Caco-2 (cell line): Measurements from ENCODE around the gene GADL1. TPM values are rescaled to one million over a fixed set of nuclear protein-coding genes. Genes with fewer than 3 reads are reported as not detected.

Experiments
- Bru-seq: library from RNA; stranded (reverse); fragments of 400-500 nt; gene quantifications from one replicate; lab custom pipeline; 2021; lab: Mats Ljungman, UMichigan
- BruChase-seq, 2 experiments: library from RNA; stranded (reverse); fragments of 400-500 nt; gene quantifications; one replicate each; lab custom pipeline; 2021; lab: Mats Ljungman, UMichigan
- BruUV-seq: library from RNA; stranded (reverse); fragments of 400-500 nt; replicated peaks from 2 replicates; lab custom pipeline; 2021; lab: Mats Ljungman, UMichigan
- CTCF ChIA-PET: fragments of 300-600 bp; sonication (Branson Sonifier 250); formaldehyde crosslinking; loops from one replicate; lab custom pipeline; 2022; ENCODE audit warnings: antibody characterized with exemption; lab: Charles Lee
- POLR2A ChIA-PET: fragments of 300-600 bp; sonication (Branson Sonifier 250); formaldehyde crosslinking; loops from one replicate; lab custom pipeline; 2022; ENCODE audit warnings: antibody characterized with exemption; lab: Charles Lee
- DNase-seq, 2 experiments: peaks; one replicate each; pipeline versions ENCODE4 v3.0.0 to v3.0.0-alpha.2; 2020 to 2022
- H3K27me3 ChIP-seq: replicated peaks from 2 replicates; pipeline ENCODE4 v1.6.0; 2011; ENCODE audit warnings: low read length; ENCODE audit not compliant: control insufficient read depth, insufficient read depth
- H3K36me3 ChIP-seq: 2 replicates; pipeline ENCODE4 v1.5.1; 2011; ENCODE audit warnings: low read length; ENCODE audit not compliant: control insufficient read depth, insufficient read depth
- H3K4me1 ChIP-seq: fragments of 250-450 bp; sonication (Bioruptor Pico); 2 replicates; pipeline ENCODE4 v1.5.1; 2020; ENCODE audit warnings: mild to moderate bottlenecking
- H3K4me3 ChIP-seq: 2 replicates; pipeline ENCODE4 v1.5.1; 2011; ENCODE audit warnings: low read depth, mild to moderate bottlenecking, control low read depth, low read length
- H3K9me3 ChIP-seq: fragments of 250-450 bp; sonication (Bioruptor Pico); 2 replicates; pipeline ENCODE4 v1.5.1; 2020; ENCODE audit warnings: mild to moderate bottlenecking, moderate library complexity
- H3K27ac Mint-ChIP-seq: one replicate; pipeline ENCODE4 v1.8.0; 2022; ENCODE audit warnings: mixed read lengths; ENCODE audit not compliant: unreplicated experiment
- H3K27me3 Mint-ChIP-seq: one replicate; pipeline ENCODE4 v1.8.0; 2022; ENCODE audit warnings: mixed read lengths; ENCODE audit not compliant: insufficient read depth, unreplicated experiment
- H3K36me3 Mint-ChIP-seq: one replicate; pipeline ENCODE4 v1.8.0; 2022; ENCODE audit warnings: mild to moderate bottlenecking, mixed read lengths; ENCODE audit not compliant: insufficient read depth, unreplicated experiment
- H3K4me1 Mint-ChIP-seq: one replicate; pipeline ENCODE4 v1.8.0; 2022; ENCODE audit warnings: low read depth, mixed read lengths; ENCODE audit not compliant: unreplicated experiment
- H3K4me3 Mint-ChIP-seq: one replicate; pipeline ENCODE4 v1.8.0; 2022; ENCODE audit warnings: mild to moderate bottlenecking, moderate library complexity, mixed read lengths; ENCODE audit not compliant: unreplicated experiment
- H3K9me3 Mint-ChIP-seq: one replicate; pipeline ENCODE4 v1.8.0; 2022; ENCODE audit warnings: mixed read lengths; ENCODE audit not compliant: unreplicated experiment
- CTCF ChIP-seq, 2 experiments: fragments of 200-600 bp in 1 of 2; IDR thresholded peaks; 1 replicate in 1 of 2; 2 replicates in 1 of 2; pipeline versions ENCODE4 v1.5.1 to v1.8.0; 2011 to 2022; ENCODE audit warnings: antibody characterized with exemption in 1 of 2, control low read depth in 1 of 2, inconsistent platforms in 1 of 2, low read depth in 1 of 2, low read length in 1 of 2, mild to moderate bottlenecking in 1 of 2, moderate library complexity in 1 of 2; ENCODE audit not compliant: insufficient read depth in 1 of 2, severe bottlenecking in 1 of 2, unreplicated experiment in 1 of 2
- intact Hi-C: fragments of 100-400 bp; cut with micrococcal nuclease; formaldehyde crosslinking; loops from one replicate; pipeline ENCODE4 v1.10.0; 2022; ENCODE audit not compliant: unreplicated experiment
- long read RNA-seq: library from polyadenylated mRNA; stranded (forward); transcript quantifications from one replicate; pipeline ENCODE4 v2.0.0, GENCODE V29; 2022
- total RNA-seq: library from RNA; stranded (reverse); gene quantifications from 2 replicates; pipeline ENCODE4 v1.2.3, GENCODE V29; 2022

The GADL1 gene
- total RNA-seq: 4.7 and 6.2 TPM in 2 replicates
- percentile 52 among the genes with signal in this experiment for Bru-seq, nascent RNA
- percentile 57 among the genes with signal in this experiment for BruChase-seq, experiment 1, labeled RNA remaining after a 2-hour chase
- BruChase-seq, experiment 2, labeled RNA remaining after a 6-hour chase: percentile 48 among the genes with signal in this experiment
- long read RNA-seq, partial matches to known transcripts: 1 of 9 reads
- long read RNA-seq, other reads (novel, unspliced or antisense): 6 of 9 reads

- no peaks in the 10 kb centered on the region for H3K27me3 ChIP-seq
- ChIA-PET POLR2A (no interaction called here), CTCF (no interaction called here)
- Mint-ChIP-seq H3K4me3 (peak within 1 kb of the TSS; percentile 73), H3K36me3 (no peaks in the 10 kb centered on the region), H3K27ac (peak within 1 kb of the TSS; percentile 63), H3K27me3 (peaks cover 9% of the 10 kb centered on the region), H3K9me3 (no peaks in the 10 kb centered on the region), H3K4me1 (no peaks in the 10 kb centered on the region)
- H3K36me3 ChIP-seq: no peaks in the 10 kb centered on the region
- H3K4me1 ChIP-seq: no peaks in the 10 kb centered on the region; the same call in none of the 2 replicates
- peak; percentile 49 to 53 for DNase-seq
- no peaks in the 10 kb centered on the region for H3K9me3 ChIP-seq
- peak in 1 of 2 experiments; percentile 21 for TF ChIP-seq CTCF (IDR thresholded peaks at IDR 0.05; ENCODE audit: insufficient read depth in 1 of 2, low read depth in 1 of 2, low read length in 1 of 2, severe bottlenecking in 1 of 2, unreplicated experiment in 1 of 2)
- peak within 1 kb of the TSS; percentile 50 for H3K4me3 ChIP-seq
- intact Hi-C loops: no loop called here
- BruUV-seq: no TSS peak
Measured at GRCh38 chr3:30894521-30895251, at the start of gene GADL1. Gene GADL1, minus strand, starts transcription at chr3:30894661. Its CDS starts 47 bp downstream, at chr3:30894614.

- POLR2A ChIA-PET: no interaction called here
- no peak for DNase-seq
- Histone ChIP-seq H3K4me3 (no peak overlapping the region), H3K36me3 (no peaks in the 10 kb centered on the region), H3K9me3 (0 out of 2 replicates have a peak, but pooled peaks cover 4% of the 10 kb centered on the region), H3K27me3 (no peaks in the 10 kb centered on the region), H3K4me1 (no peaks in the 10 kb centered on the region)
- Mint-ChIP-seq H3K27ac (no peak overlapping the region), H3K4me3 (no peak overlapping the region), H3K36me3 (no peaks in the 10 kb centered on the region), H3K9me3 (peaks cover 10% of the 10 kb centered on the region), H3K27me3 (no peaks in the 10 kb centered on the region), H3K4me1 (no peaks in the 10 kb centered on the region)
- CTCF ChIA-PET: no interaction called here
- TF ChIP-seq CTCF (IDR thresholded peaks at IDR 0.05; ENCODE audit: insufficient read depth in 1 of 2, low read depth in 1 of 2, low read length in 1 of 2, severe bottlenecking in 1 of 2, unreplicated experiment in 1 of 2): no peak
- no TSS peak for BruUV-seq
- intact Hi-C loops: no loop called here
Measured at GRCh38 chr3:30944124-30944523, 49.7 kb upstream of the GADL1 start.

- CTCF ChIA-PET: no interaction called here
Measured at GRCh38 chr3:30943206-30943605, 48.7 kb upstream of the GADL1 start.

More at GRCh38 chr3:30943206-30943605, 48.7 kb upstream of the GADL1 start:
- no peak overlapping the region for H3K4me3 Mint-ChIP-seq
- no TSS peak for BruUV-seq
- no peaks in the 10 kb centered on the region for H3K4me1 ChIP-seq
- POLR2A ChIA-PET: no interaction called here
- no peak overlapping the region for H3K27ac Mint-ChIP-seq
- H3K36me3 ChIP-seq: no peaks in the 10 kb centered on the region
- no peak overlapping the region for H3K4me3 ChIP-seq
- no peaks in the 10 kb centered on the region for H3K27me3 ChIP-seq
- H3K27me3 Mint-ChIP-seq: no peaks in the 10 kb centered on the region
- intact Hi-C loops: no loop called here
- TF ChIP-seq CTCF (IDR thresholded peaks at IDR 0.05; ENCODE audit: insufficient read depth in 1 of 2, low read depth in 1 of 2, low read length in 1 of 2, severe bottlenecking in 1 of 2, unreplicated experiment in 1 of 2): no peak
- DNase-seq: no peak
- H3K4me1 Mint-ChIP-seq: no peaks in the 10 kb centered on the region
- H3K9me3 Mint-ChIP-seq: peaks cover 19% of the 10 kb centered on the region
- 0 out of 2 replicates have a peak, but pooled peaks cover 4% of the 10 kb centered on the region for H3K9me3 ChIP-seq
- H3K36me3 Mint-ChIP-seq: no peaks in the 10 kb centered on the region
